ENCODE data around the gene LIN37. TPM values are rescaled to one million over a fixed set of nuclear protein-coding genes. Genes with fewer than 3 reads are reported as not detected.

The LIN37 gene
- total RNA-seq, 1 experiment from 2014 or later = 5.9 TPM

DNA sequence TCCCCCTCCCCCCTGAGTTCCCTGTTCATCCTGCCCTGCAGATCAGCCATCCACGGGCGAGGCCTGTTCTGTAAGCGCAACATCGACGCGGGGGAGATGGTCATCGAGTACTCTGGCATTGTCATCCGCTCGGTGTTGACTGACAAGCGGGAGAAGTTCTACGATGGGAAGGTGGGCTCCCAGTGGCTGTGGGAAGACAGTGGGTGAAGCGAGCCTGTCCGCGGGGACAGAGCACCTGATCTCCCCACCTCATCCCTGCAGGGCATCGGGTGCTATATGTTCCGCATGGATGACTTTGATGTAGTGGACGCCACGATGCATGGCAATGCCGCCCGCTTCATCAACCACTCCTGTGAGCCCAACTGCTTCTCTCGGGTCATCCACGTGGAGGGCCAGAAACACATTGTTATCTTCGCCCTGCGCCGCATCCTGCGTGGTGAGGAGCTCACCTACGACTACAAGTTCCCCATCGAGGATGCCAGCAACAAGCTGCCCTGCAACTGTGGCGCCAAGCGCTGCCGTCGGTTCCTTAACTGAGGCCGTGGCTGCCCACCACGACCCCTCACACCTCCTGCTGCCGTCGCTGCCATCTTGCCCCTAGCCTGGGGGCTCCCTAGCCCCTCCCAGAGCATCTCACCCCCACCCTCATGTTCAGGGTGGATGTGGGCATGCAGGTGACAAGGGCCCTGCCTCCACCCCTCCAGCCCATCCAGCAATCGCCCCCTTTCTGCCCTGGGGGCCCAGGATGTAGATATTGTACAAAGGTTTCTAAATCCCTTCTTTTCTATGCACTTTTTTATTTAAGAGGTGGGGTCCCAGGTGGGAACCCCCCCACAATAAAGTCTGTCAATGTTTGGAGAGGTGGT is 10.1 kb upstream of the LIN37 start:
- H3K23ac ChIP-seq (ENCODE audit: insufficient read length, low read depth, low read length) = no peak overlapping the region
- no peak overlapping the region for H4K5ac ChIP-seq (ENCODE audit: insufficient read length, low read depth, low read length)
- H2BK5ac ChIP-seq (ENCODE audit: insufficient read length, low read length) = no peak overlapping the region
- TF ChIP-seq, protein P1, sequence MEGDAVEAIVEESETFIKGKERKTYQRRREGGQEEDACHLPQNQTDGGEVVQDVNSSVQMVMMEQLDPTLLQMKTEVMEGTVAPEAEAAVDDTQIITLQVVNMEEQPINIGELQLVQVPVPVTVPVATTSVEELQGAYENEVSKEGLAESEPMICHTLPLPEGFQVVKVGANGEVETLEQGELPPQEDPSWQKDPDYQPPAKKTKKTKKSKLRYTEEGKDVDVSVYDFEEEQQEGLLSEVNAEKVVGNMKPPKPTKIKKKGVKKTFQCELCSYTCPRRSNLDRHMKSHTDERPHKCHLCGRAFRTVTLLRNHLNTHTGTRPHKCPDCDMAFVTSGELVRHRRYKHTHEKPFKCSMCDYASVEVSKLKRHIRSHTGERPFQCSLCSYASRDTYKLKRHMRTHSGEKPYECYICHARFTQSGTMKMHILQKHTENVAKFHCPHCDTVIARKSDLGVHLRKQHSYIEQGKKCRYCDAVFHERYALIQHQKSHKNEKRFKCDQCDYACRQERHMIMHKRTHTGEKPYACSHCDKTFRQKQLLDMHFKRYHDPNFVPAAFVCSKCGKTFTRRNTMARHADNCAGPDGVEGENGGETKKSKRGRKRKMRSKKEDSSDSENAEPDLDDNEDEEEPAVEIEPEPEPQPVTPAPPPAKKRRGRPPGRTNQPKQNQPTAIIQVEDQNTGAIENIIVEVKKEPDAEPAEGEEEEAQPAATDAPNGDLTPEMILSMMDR (conservative IDR thresholded peaks at IDR 0.05) = no peak
- H3K9me3 ChIP-seq (ENCODE audit: control insufficient read depth, low read depth, low read length) = no peaks in the 10 kb centered on the region
- H3K18ac ChIP-seq (ENCODE audit: insufficient read length, low read depth, low read length) = no peak overlapping the region
- no peak overlapping the region for H2BK15ac ChIP-seq (ENCODE audit: low read depth, low read length)
- no peak for DNase-seq
- H3K14ac ChIP-seq (ENCODE audit: insufficient read depth, low read length) = no peak overlapping the region
- peaks cover 6% of the 10 kb centered on the region for H3K23me2 ChIP-seq (ENCODE audit: insufficient read length, low read depth, low read length, poor library complexity, severe bottlenecking)
- WGBS (ENCODE audit: extremely low coverage, insufficient read length, low lambda C conversion rate) = no CpG with 5 or more reads among the region's 37 CpGs
- H2BK120ac ChIP-seq (ENCODE audit: low read depth, low read length, poor library complexity, severe bottlenecking) = no peak overlapping the region
- no peaks in the 10 kb centered on the region for H3K79me1 ChIP-seq (ENCODE audit: insufficient read depth, low read depth, low read length, poor library complexity, severe bottlenecking)
- no peak overlapping the region for H4K91ac ChIP-seq (ENCODE audit: insufficient read length, low read depth, low read length)
- no peak overlapping the region for H3K9ac ChIP-seq (ENCODE audit: extremely low read depth, insufficient read length, low read length)
- H2BK20ac ChIP-seq (ENCODE audit: low read depth, low read length, poor library complexity, severe bottlenecking) = no peak overlapping the region
- H2AK5ac ChIP-seq (ENCODE audit: insufficient read length, low read length) = no peak overlapping the region
- no peak overlapping the region for H2BK12ac ChIP-seq (ENCODE audit: insufficient read length, low read depth, low read length)
- H3K79me2 ChIP-seq (ENCODE audit: insufficient read depth, low read length) = no peaks in the 10 kb centered on the region
- Mint-ChIP-seq H3K4me1 (peaks cover 6 to 12% of the 10 kb centered on the region in 2 experiments), H3K27ac (no peak overlapping the region; a peak in 1 of 7 replicates), H3K36me3 (ENCODE audit: insufficient read depth in 1 of 3, low read depth in 3 of 3) (peaks cover 38 to 58% (median 51%) of the 10 kb centered on the region in 3 experiments; a peak in 6 of 7 replicates), H3K9me3 (no peaks in the 10 kb centered on the region), H3K27me3 (ENCODE audit: low read depth) (no peaks in the 10 kb centered on the region), H3K4me3 (no peak overlapping the region)
- no peak overlapping the region for H3K4ac ChIP-seq (ENCODE audit: low read depth, low read length)
- no peak overlapping the region for H4K8ac ChIP-seq (replicated peaks; ENCODE audit: insufficient read length, low read depth, low read length)
- H2AFZ ChIP-seq (ENCODE audit: low read length) = no peak overlapping the region
- no peak overlapping the region for H3K4me2 ChIP-seq (ENCODE audit: insufficient read depth, insufficient read length, low read length)
- no peaks in the 10 kb centered on the region for H3K27me3 ChIP-seq (ENCODE audit: insufficient read depth, low read length)
- H3T11ph ChIP-seq (ENCODE audit: low read length) = no peak overlapping the region
- no peaks in the 10 kb centered on the region for H4K20me1 ChIP-seq (ENCODE audit: control insufficient read depth, insufficient read depth, insufficient read length)
- H3K27ac ChIP-seq (ENCODE audit: insufficient read length, low read depth, low read length) = no peak overlapping the region
- no peaks in the 10 kb centered on the region for H3K4me1 ChIP-seq (ENCODE audit: insufficient read depth, low read length)
- no peak overlapping the region for H3K56ac ChIP-seq (ENCODE audit: insufficient read length, low read depth, low read length)

Measured in H9 (cell line).